HuH-7.5 (cell line): ENCODE data around the gene KAT2B.
A peak's percentile ranks its signal among the peaks of the same experiment; 100 is the strongest.

Experiments
- DNase-seq: peaks from one replicate; pipeline ENCODE4 v3.0.0; 2011; ENCODE audit warnings: low spot score

Gene KAT2B

GRCh38 chr3:20147361-20147760 lies 107.1 kb downstream of the KAT2B start:
- no peak for DNase-seq

DNA sequence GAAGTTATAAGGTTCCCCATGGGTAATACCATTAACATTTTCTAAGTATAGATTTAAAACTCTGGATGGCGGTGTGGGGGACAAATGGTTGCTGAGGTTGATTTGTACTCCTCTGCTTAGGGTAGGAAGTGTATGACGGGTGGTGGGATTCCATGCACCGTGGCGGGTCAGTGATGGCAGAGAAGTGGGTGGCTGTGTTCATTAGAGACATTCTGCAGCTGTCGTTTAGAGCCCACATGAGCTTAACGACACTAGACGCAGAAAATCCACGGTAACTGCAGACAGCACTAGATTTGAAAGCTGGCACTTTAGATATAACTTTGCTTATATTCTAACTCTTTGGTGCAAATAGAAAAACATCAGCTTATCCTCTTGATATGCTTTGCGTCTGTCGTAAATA lies 108.2 kb downstream of the KAT2B start:
- DNase-seq = no peak

DNA sequence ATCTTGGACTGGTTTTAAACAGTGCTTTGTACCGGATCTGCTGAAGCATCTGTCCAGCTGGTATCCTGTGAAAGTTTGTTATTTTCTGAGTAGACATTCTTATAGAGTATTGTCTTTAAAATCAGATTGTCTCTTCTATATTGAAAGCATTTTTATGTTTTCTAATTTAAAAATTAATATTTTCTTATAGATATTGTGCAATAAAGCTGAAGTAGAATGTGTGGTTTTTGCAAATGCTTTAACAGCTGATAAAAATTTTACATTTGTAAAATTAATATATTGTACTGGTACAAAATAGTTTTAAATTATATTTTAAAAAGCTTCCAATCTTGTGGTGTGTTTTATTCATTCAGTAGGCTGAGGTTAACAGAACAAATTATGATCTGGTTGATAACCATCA lies 113.8 kb downstream of the KAT2B start:
- DNase-seq = no peak

DNA sequence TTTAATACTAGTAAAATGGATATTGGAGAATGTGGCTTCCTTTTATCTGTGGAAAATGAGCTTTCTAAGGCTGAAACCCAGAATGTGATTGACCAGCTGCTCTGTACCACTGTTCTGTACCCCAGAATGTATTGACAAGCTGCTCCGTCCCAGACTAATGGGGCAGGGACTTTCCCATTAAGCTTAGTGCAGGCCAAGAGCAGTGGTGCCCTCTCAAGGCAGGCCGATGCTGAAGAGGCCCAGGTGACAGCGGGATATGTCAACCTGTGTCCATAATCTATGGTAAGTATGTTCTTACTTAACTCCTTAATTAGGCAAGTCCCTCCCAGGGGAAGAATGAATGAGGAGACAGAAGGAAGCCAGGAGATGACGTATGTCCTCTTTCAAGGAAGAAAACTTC lies 114.7 kb downstream of the KAT2B start:
- no peak for DNase-seq

DNA sequence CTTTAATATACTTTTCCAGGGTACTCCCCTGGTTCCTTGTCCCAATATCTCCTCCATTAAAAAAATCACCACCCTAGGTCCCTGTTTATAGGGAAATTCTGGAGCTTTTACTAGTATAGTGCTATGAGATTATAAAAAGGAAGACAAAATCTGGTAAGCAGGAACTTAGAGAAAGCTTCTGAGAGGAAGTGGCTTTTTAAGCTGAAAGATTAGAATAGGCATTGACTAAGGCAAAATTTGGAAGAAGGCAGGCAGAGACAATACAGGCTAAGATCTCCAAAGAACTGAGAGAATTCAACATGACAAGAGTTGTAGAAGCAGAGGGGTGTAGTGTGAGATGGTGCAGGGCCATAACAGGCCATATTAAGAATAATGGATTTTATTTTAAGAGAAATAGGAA lies 120.0 kb downstream of the KAT2B start:
- no peak for DNase-seq

- DNase-seq = no peak
Observed at GRCh38 chr3:20161714-20162113, 121.5 kb downstream of the KAT2B start.

DNA sequence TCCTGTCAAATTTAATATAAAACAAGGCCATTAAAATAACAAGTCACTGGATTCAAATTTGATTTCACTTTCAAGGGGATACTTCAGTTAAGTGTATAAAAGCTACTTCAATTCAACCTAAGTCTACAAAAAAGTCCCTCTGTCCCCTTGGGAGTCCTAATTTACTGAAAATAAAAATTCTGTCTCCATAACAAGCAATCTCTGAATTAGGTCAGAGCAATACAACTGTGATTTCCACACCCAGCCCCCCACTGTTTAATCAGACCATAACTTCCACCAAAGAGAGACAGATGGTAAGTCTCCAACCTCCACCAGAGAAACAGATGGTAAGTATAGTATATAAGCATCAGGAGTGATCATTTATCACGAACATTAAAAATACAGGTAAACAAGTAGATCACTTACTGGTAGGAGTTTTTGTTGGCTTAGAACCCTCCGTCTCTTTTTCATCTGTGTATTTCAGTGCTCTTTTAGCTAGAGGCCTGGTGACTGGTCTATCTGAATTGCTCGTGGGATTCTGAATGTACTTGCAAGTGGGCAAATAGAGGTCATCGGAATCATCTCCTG lies 133.7 kb downstream of the KAT2B start:
- no peak for DNase-seq

GRCh38 chr3:20181276-20181675 lies 141.0 kb downstream of the KAT2B start:
- no peak for DNase-seq

DNA sequence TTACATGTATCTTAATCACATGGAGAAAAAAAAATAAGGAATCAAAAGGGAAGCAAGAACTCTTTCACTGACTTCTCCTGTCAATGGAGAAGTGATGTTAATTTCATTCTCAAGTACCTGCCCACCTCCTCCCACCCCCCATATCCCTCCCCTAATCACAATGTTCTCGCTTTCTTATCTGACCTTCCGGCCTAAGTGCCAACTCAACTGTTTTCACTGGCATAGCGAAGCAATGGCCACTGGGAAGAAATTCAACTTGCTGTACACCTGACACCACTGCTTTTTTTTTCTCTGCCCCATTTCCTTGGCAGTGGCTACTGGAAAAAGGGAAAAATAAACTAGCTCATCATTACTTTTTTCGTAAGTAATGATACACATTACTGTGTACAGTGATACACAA lies 142.0 kb downstream of the KAT2B start:
- no peak for DNase-seq

GRCh38 chr3:20185331-20185678 lies 145.1 kb downstream of the KAT2B start:
- peak; percentile 22 for DNase-seq

GRCh38 chr3:20185679-20186599 lies 145.7 kb downstream of the KAT2B start, which contains the start of gene SGO1:
Gene SGO1 (minus strand): TSS chr3:20186206. CDS start chr3:20184027, 2,179 bp downstream.
- DNase-seq = peak; percentile 88

DNA sequence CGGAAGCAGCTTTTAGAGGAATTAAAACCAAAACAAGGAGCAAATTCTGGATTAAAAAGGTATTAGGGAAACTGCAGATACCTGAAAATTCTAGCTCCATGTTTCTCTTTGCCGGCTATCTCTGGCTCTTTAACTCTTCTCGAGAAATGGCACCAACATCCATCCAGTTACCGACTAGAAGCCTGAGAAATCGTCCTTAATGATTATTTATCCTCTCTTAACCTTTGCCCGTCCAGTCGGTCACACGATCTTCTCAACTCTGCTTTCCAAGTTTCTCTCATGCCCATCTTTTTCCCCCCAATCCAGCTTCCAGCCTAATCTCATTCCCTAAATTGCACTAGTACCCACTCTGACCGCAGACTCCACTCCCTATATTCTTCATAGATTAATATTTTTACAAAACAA lies 146.4 kb downstream of the KAT2B start:
- DNase-seq = no peak

- DNase-seq = no peak
Observed at GRCh38 chr3:20190991-20191390, 150.7 kb downstream of the KAT2B start.

- DNase-seq = no peak
Observed at GRCh38 chr3:20194793-20195460, 154.7 kb downstream of the KAT2B start.

GRCh38 chr3:20197775-20198174 lies 157.5 kb downstream of the KAT2B start:
- no peak for DNase-seq

- DNase-seq = no peak
Observed at GRCh38 chr3:20201143-20201542, 160.9 kb downstream of the KAT2B start.
